Mucosa of stomach (tissue), 1 donor: Measurements from ENCODE around the gene SSTR3.
"Not testable (repeated sequence)": the region's sequence is repeated elsewhere in the genome, so short reads cannot be mapped to it uniquely, and the experiment has no call there.

Source experiments
- H3K27me3 ChIP-seq: one replicate; pipeline ENCODE4 v1.7.0; 2013; ENCODE audit warnings: mild to moderate bottlenecking, low read length; ENCODE audit not compliant: control insufficient read depth, insufficient read depth
- H3K36me3 ChIP-seq: one replicate; pipeline ENCODE4 v1.7.0; 2013; ENCODE audit warnings: low read length; ENCODE audit not compliant: control insufficient read depth, insufficient read depth
- H3K4me1 ChIP-seq: one replicate; pipeline ENCODE4 v1.7.0; 2013; ENCODE audit warnings: mild to moderate bottlenecking, low read length; ENCODE audit not compliant: control insufficient read depth, insufficient read depth
- H3K4me3 ChIP-seq: one replicate; pipeline ENCODE4 v1.7.0; 2013; ENCODE audit warnings: low read length
- H3K9ac ChIP-seq: one replicate; pipeline ENCODE4 v1.7.0; 2013; ENCODE audit warnings: mild to moderate bottlenecking, low read length, moderate library complexity
- H3K9me3 ChIP-seq: one replicate; pipeline ENCODE4 v1.7.0; 2013; ENCODE audit warnings: mild to moderate bottlenecking, low read length, moderate library complexity; ENCODE audit not compliant: control insufficient read depth
- donor health status: Pancreatic carcinoma.

Gene SSTR3

DNA sequence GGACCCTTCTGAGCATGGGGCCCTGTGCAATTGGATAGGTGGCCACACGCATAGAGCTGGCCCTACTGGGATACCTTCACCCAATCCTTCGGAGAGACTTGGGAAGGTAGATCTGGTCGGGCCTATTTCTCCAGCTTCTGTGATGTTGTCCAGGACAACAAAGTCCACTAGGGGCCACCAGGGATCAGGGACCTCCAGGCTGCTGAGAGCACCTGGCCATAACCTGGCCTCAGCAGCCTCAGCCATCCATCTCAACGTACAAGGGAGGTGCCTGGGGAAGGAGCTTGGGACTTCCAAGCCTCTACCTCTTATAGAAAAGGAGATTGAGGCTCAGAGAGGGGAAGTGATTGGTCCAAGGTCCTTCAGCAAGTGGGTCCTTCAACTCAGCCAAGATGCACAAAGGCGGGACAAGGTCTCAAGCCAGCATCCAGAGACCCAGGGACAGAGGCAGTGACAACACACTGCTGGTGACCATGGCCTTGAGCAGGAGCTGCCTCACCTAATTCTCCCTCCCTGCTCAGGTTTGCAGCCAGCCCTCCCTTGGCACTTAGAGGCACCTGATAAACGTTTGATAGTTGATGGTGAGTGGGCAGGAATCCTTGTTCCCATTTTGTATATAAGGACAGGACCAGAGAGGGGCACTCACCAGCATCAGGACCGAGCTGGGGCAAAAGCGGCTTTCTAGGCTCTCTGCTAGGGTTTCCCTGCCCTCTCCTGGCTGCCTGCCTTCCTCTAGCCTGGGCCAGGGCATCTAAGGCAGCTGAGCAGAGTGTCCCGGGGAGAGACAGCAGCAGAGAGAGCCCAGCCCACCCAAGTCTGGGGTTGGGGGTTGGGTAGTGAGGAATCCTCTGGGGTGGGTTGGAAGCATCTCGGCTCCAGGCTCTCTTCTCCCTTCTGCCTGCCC lies 27.3 kb upstream of the SSTR3 start:
- Histone ChIP-seq H3K36me3 (no peaks in the 10 kb centered on the region), H3K4me3 (no peak overlapping the region), H3K27me3 (peaks cover 10% of the 10 kb centered on the region), H3K4me1 (peaks cover 19% of the 10 kb centered on the region), H3K9ac (no peak overlapping the region), H3K9me3 (no peaks in the 10 kb centered on the region)

DNA sequence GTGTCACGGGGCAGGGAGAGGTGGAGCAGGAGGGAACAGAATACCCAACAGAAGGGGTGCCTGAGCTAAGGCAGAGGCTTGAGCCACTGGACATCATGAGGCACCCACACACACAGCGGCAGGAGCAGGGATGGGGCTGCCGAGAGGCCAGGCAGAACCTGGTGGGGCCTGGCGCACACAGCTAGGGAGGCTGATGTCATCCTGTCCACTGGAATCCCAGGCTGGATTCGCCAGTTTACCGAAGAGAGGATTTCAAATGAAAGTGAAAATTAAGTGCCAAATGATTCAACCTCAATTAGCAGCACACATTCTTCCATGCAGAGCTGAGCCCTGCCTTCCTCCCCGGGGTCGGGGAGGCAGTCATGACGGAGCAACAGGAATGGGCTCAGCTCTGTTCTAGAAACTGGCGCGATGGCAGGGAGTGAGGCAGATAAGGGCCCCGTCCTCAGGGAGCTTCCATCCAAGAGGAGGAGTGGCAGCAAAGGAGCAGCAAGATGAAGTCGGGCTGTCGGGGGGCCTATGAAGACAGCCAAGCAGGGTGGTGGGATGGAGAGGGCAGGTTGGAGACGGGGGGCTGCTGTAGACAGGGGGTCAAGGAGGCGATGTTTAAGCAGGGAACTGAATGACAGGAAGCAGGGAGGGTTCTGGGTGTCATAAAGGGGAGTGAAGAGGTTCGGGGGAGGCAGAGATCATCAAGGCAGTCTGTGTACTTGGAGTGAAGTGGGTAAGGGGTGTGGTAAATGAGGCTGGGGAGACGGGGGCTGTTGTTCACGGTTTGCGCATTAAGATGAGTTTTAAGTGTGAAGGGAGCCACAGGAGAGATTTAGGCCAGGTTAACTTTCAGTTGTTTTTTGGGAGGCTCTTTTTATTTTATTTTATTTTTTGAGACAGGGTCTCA lies 25.3 kb upstream of the SSTR3 start:
- no peak overlapping the region for H3K9ac ChIP-seq
- H3K36me3 ChIP-seq, result no peaks in the 10 kb centered on the region
- peaks cover 10% of the 10 kb centered on the region for H3K4me1 ChIP-seq
- no peaks in the 10 kb centered on the region for H3K9me3 ChIP-seq
- no peak overlapping the region for H3K4me3 ChIP-seq
- H3K27me3 ChIP-seq, result peaks cover 3% of the 10 kb centered on the region

DNA sequence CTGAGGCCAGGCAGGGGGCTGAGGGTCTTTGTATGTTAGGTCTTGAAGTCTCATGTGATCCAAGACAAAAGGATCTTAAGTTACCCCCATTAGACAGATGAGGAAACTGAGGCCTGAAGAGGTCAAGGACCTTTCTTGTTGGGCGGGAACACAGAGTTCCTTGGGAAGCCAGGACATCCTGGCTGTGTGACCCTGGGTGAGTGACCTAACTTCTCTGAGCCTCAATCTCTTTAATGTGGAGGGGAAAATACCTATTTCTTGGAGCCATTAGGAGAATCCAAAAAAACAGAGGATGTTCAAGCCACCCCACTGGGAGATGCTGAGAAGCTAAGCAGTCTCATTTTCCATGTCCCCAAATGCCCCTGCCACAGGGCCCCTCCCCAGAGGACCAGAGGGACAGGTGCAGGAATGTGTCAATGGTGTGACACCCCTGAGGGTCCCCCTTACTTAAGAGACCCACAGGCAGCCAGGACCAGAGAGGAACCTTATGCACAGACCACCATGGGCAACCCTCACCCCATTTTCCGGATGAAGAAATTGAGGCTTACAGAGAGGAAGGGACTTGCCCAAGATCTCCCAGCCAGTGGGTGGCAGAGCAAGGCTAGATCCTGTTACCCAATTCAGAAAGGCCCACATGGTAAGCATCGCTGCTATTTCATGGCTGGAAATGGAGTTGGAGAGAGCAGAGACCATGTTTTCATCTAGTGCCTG lies 23.8 kb upstream of the SSTR3 start:
- Histone ChIP-seq H3K27me3 (peaks cover 3% of the 10 kb centered on the region), H3K9ac (no peak overlapping the region), H3K4me3 (no peak overlapping the region), H3K36me3 (no peaks in the 10 kb centered on the region), H3K9me3 (no peaks in the 10 kb centered on the region), H3K4me1 (no peaks in the 10 kb centered on the region)

DNA sequence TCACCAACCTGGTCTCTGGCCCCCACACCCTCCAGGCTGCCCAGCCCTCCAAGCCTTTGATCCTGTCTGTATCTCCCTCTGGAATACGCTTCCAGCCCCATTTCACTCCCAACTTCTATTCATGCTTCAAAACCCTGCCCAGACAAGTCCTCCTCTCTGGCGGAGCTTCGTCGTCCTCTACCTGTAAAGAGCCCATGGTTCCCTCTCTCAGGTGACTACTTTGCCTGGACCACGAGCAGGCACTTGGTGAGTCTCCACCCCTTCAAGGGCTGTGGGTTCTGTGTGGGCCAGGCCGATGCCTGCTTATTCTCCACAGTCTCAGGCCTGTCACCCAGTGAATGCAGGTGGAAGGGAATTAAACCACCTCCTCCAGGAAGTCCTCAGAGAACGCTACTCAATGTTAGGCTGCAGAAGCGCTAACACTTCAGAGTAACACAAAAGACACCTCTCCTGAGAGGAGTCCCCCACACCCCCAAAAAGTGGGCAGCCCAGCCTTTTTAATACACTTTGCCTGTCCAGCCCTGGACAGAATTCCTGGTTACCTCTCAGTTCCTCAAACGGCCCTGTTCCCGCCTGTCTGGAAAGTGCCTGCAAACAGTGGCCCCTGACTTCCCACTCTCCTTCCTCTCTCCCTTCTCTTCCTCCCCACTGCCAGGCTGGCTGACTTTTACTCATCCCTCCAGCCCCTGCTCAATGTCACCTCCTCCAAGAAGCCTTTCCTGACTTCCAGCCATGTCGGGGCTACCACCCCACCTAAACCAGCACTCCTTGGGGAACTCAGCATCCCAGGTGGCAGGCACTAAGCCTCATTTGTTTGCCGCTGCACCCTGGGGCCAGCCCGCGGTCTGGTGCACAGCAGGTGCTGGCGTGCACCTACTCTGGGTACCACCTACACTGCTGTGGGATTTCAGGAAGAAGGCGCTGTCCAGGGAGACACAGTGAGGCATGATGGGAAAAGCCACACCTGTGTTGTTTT lies 22.7 kb upstream of the SSTR3 start:
- Histone ChIP-seq H3K9me3 (no peaks in the 10 kb centered on the region), H3K4me1 (no peaks in the 10 kb centered on the region), H3K27me3 (peaks cover 3% of the 10 kb centered on the region), H3K4me3 (no peak overlapping the region), H3K36me3 (no peaks in the 10 kb centered on the region), H3K9ac (no peak overlapping the region)

DNA sequence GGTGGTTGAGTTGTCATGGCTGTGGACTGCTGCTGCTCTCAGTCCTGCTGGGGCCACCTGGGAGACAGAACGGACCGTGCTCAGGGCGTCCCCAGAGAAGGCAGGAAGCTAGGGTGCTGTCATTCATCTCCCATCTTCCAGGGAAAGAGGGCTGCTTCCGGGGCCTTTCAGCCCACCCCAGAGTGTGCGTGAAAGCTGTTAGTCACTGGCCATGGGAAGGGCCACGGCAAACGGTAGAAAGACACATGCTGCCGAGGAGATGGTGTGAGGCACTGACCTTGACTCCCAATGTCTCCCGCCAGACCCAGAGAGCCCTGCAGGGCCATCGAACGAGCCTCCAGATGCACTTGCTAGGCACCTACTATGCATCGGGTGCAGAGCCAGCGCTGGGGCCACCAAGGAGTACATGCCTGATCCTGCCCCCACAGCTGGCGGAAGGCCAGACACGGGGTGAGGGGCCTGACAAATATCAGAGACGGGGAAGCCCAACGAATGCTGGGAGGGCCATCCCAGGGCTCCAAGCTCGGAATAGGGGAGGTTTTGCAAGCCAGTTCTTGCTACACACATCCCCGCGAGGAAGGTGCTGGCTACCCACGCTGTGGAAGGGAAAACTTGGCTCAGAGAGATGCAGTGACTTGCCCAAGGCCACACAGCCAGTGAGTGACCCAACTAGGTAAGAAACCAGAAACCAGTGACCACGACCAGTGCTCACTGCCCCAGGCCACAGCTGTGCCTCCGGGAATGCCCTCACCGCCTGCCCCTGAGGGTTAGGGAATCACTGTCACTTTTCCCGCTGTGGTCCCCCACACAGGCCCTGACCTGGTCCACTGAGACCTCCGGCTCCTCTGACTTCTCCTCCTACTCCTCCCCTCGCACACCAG lies 21.7 kb upstream of the SSTR3 start:
- Histone ChIP-seq H3K27me3 (peaks cover 3% of the 10 kb centered on the region), H3K36me3 (no peaks in the 10 kb centered on the region), H3K9ac (no peak overlapping the region), H3K9me3 (no peaks in the 10 kb centered on the region), H3K4me3 (no peak overlapping the region), H3K4me1 (peaks cover 9% of the 10 kb centered on the region)

DNA sequence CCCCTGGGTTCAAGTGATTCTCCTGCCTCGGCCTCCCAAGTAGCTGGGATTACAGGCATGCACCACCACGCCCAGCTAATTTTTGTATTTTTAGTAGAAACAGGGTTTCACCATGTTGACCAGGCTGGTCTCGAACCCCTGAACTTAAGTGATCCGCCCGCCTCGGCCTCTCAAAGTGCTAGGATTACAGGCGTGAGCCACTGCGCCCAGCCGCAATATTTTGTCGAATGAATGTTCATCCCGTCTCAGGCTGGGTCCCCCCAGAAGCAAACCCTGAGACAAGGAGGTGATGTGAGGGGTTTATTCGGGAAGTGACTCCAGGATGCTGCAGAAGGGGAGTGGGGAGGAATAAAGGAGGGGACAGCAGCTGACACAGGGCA lies 21.1 kb upstream of the SSTR3 start:
- H3K9ac ChIP-seq, H3K9me3 ChIP-seq, H3K4me3 ChIP-seq, H3K27me3 ChIP-seq, H3K36me3 ChIP-seq: not testable (repeated sequence)
- H3K4me1 ChIP-seq, result peaks cover 14% of the 10 kb centered on the region

DNA sequence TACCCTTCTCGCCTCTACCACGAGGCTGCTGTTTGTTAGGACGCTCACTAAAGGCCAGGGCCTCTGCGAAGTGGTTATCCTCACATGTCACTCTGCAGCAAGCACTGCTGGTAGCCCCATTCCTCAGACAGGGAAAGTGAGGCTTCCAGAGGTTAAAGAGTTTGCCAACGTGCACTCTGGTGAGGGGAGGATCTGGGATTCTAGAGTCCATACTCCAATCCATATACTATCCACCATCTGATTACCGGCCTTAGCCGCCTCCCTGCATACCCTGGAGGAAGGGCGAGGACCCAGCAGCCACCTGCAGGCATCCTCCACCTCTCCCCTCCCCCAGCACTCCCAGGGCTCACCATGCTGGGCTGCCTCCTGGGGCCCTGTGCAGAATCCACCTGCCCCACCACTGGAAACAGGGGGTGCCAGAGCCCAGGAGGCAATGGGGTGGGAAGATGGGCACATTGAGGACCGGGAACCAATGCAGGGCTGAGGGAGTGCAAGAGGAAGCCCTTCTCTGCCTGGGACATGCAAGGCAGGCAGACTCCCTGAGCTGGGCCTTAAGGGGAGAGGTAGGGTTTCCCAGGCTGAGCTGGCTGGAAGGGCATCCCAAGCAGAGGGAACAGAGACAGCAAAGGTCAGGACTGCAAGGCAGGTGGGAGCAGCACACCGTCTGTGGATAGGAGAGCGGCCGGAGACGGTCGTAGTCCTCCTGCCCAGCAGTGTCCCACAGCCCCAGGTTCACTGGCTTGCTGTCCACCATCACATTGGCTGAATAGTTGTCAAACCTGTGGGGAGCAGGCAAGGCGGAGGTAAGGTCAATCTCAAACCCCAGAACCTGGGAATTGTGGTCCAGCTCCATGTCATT lies 20.1 kb upstream of the SSTR3 start:
- H3K4me3 ChIP-seq, result no peak overlapping the region
- H3K27me3 ChIP-seq, result peaks cover 3% of the 10 kb centered on the region
- no peaks in the 10 kb centered on the region for H3K9me3 ChIP-seq
- no peaks in the 10 kb centered on the region for H3K36me3 ChIP-seq
- H3K9ac ChIP-seq, result no peak overlapping the region
- H3K4me1 ChIP-seq, result peaks cover 14% of the 10 kb centered on the region

DNA sequence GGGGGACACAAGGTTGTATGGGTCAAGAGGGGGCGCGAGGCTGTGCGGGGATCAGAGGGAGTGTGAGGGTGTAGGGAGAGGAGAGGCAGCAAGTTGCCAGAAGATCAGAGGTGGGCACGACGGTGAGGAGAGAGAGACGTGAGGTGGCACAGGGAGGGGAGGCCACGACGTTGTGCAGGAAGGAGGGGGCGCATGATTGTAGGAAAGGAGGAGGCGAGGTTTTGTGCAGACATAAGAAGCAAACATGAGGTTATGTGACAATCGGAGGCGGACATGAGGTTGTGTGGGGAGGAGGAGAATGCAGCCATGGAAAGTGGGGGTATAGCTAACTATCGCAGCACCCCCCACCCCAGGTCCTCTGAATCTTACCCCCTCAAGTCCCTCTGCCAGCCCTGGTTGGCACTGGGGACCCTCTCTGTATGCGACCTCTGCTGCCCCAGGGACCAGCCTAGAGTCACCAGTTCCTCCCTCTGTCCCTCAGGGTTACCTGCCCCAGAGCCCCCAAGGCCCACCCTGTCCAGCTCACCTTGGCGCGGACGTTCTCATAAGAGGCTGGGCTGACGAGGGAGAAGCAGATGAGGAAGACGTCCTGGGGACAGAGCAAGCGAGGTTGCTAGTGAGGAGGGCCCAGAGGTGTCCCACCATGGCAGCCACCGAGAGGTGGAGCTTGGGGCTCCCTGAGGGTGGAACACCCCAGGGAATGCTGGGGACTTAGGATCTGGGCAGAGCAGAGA lies 19.3 kb upstream of the SSTR3 start:
- peaks cover 14% of the 10 kb centered on the region for H3K4me1 ChIP-seq
- H3K9ac ChIP-seq, result no peak overlapping the region
- no peak overlapping the region for H3K4me3 ChIP-seq
- H3K36me3 ChIP-seq, result no peaks in the 10 kb centered on the region
- no peaks in the 10 kb centered on the region for H3K9me3 ChIP-seq
- peaks cover 3% of the 10 kb centered on the region for H3K27me3 ChIP-seq

DNA sequence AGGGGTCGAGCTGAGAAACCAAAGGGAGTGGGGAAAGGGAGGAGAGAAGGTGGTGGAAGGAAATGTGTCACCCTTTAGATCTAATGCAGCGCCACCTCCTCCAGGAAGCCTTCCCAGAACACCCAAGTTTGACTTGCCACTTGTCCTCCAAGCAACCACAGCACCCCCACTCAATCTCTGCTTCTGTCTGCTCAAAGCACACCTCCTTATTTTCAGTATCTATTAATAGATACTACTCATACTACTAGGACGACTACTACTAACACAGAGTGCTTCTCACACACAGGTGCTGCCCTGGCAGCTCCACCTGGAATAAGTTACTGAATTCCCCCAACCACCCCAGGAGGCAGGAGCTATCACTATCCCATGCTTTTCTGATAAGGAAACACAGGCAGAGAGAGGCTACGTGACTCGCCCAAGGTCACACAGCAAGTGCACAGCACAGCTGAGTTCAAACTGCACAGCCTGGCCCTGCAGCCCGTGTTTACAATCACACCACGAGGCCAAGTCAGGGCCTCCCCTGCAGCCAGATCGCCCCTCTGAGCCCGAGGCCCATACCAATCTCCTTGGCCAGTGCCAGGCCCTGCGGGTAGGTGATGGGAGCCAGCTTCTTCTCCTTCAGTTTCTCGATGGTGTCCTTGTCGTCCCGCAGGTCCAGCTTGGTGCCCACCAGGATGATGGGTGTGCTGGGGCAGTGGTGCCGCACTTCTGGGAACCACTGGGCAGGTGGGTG lies 18.6 kb upstream of the SSTR3 start:
- Histone ChIP-seq H3K4me3 (no peak overlapping the region), H3K27me3 (no peaks in the 10 kb centered on the region), H3K36me3 (no peaks in the 10 kb centered on the region), H3K4me1 (peaks cover 14% of the 10 kb centered on the region), H3K9me3 (no peaks in the 10 kb centered on the region), H3K9ac (no peak overlapping the region)
